GM19395 (cell line): ENCODE results near the gene ELAVL1.
"Not testable (repeated sequence)": the region's sequence is repeated elsewhere in the genome, so short reads cannot be mapped to it uniquely, and the experiment has no call there.

Experiments
- ATAC-seq: cut with Tn5 transposase; IDR thresholded peaks from one replicate; pipeline ENCODE4 v1.9.1; 2021; ENCODE audit warnings: mild to moderate bottlenecking, moderate library complexity; ENCODE audit not compliant: unreplicated experiment

Gene ELAVL1

GRCh38 chr19:7971553-7972520 lies 33.6 kb downstream of the ELAVL1 start:
- ATAC-seq, result no peak

- no peak for ATAC-seq
These were observed 34.6 kb downstream of the ELAVL1 start for GRCh38 chr19:7970716-7971448.

DNA sequence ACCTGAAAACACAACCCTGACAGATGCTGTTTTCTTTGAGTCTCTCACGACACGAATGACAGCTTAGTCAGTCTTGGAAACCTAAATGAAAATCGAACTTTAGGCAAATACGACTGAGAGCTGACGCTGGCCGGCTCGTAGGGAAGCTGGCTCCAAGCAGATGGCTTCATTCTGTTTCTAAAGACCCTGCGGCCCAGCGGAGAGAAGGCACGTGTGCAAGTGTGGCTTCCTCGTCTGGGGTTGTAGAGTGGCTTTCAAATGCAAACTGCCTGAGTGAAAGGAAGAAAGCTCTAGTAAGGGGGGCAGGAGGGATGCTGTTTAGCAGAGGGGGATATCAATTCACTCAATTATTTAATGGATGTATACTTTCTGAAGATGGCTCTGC lies 35.9 kb downstream of the ELAVL1 start:
- no peak for ATAC-seq

- no peak for ATAC-seq
These were observed 36.5 kb downstream of the ELAVL1 start for GRCh38 chr19:7968796-7969554.

DNA sequence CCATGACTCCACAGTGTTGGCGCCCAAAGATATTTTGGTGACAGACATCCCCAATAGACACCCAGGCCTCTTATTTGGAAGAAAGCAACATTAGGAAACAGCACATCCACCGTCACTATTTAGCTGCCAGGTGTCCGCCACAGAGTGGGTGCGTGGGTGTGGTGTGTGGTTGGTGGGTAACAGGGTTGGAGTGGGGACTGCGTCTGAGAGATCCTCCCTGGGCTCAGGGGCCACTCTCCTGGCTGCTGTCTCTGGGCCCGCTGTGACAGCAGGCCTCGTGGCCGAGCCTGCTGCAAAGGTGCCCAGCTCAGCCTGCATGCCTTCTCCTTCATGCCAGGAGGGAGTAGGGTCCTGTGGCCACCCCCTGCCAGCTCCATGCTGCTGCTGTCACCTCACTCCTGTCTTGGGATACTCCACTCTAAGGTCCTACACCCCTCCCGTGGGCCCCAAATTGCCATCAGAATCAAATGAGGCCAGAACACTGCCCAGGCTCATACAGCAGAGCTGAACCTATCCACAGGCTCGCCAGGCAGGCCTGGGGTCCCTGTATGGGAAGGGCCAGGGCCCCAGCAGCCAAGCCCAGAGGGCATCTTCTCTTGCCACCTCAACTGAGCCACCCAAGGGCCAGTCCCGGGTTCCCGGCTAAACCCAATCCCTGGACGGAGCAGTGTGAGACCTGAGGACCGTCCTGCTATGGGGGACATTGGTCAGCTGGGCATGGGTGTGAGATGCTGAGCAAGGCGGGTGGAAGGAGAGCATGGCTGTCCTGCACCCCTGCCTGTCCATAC lies 37.2 kb downstream of the ELAVL1 start:
- ATAC-seq, result no peak

DNA sequence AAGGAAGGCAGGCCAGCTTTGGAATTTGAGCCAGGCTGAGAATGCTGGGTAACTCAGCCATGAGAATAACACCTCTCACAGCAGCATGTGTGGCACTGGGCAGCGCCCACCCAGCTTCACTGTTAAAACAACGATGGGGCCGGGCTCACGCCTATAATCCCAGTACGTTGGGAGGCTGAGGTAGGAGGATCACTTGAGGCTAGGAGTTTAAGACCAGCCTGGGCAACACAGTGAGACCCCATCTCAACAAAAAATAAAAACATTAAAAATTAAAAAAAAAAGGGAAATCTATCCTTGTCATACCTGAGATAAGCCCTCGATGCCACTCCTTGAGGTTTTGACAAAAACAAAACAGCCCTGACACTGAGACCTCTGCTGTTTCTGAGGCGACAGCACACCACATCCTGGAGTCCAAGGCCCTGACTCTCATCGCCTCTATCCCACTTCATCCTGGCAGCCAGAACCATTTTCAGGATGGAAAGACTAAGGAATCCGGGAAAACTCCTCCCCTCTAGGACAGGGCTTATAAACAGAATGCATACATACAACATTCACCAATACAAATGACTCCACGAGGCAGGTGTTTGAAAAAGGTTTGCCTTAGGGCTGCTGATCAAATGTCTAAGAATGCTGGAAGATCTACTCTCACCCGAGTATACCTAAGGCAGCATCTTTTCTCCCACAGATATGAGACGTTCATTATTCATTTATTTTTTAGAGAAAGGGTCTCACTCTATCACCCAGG lies 39.3 kb downstream of the ELAVL1 start:
- no peak for ATAC-seq

DNA sequence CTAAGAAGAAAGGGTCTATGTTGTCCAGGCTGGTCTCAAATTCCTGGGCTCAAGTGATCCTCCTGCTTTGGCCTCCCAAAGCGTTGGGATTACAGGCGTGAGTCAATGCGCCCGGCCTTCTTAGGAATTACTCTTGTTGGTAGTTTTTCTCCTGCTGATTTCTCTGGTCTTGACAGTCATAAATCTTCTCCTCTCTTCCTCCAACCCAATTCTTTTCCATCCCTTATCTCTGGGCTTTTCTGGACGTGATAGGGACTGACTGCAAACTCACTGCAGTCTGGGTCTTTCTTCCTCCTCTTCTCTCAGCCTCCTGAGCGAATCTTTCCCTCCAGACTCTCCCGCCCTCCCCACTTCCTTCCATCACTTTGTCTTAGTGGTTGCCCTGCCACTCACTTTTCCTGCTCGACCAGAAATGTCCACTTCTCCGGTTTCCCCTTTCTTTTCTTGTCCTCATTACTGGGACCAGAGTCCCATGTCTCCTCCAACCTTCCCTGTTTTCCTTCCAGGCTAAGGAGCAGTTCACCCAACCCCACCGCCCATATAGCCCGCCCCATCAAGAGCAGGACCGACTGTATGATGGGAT lies 40.1 kb downstream of the ELAVL1 start:
- no peak for ATAC-seq

DNA sequence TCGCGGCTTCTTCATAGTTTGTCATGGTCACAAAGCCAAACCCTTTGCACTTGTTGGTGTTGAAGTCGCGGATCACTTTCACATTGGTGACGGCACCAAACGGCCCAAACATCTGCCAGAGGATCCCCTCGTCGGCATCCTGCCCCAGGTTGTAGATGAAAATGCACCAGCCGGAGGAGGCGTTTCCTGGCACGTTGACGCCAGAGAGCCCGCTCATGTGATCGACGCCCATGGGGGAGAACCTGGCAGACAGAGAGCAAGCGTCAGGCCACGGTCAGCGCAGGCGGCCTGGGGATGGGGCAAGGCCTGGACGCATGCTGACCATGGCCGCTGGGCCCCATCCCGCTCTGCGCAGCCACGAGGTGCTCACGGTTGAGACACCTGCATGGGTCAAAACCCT lies 41.9 kb downstream of the ELAVL1 start:
- ATAC-seq, result no peak

DNA sequence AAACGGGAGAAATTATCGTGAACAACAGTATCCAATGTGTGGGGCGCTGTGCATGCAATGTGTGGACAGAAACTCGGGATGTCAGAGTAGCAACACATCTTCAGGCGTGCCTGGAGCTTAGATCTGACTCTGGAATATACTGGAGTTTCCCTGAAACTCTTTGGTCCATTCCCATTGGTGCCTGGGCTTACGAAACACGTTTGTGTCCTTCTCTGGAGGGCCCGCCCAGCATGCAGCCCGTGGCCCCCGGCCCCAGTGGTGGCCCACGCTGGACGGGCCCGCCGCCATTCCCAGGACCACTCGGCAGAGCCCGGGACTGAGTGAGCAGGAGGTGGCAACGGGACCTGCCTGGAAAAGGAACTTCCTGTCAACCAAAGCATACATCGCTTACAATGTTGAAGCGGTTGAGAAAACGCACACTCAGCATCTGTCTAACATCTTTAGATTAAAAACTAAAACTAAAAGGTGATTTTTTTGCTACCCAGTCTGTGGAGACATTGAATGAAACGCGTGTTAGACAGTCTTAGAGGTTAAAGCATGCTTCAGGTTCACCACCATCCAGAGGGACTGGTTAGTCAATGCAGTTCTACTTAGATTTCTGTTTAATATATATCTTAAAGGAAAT lies 42.7 kb downstream of the ELAVL1 start:
- no peak for ATAC-seq

- no peak for ATAC-seq
These were observed 43.4 kb downstream of the ELAVL1 start for GRCh38 chr19:7961920-7962626.

DNA sequence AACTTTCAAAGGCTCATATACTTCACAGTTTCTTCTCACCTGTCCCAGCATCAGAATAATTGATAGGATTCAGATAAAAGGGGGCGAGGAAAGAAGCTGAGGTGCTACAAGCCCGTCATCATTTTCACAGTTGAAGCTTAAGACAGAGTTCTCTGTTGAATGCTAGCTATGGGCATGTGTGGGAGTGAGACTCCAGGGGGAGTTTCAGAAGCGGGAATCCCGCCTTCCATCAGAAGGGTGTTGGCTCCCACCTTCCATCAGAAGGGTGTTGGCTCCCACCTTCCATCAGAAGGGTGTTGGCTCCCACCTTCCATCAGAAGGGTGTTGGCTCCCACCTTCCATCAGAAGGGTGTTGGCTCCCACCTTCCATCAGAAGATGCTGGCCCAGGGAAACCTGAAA lies 44.4 kb downstream of the ELAVL1 start:
- ATAC-seq, result not testable (repeated sequence)

DNA sequence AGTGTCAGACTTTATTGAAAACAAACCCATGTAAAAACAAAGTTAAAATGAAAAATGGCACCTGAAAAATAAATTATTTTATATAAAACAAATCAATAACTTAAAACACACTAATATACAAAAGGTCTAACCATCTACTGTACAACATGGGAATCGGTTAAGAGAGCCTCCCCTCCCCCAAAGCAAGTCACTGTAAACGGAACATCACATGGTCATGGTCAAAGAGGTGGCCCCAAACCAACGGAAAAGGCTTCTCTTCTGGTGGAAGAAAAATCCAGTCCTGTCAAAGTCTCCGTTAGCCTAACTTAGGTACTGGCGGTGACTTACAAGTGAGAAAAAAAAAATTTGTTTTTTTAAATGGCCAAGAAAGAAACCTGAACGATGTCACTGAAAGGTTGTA lies 46.2 kb downstream of the ELAVL1 start:
- ATAC-seq, result no peak

GRCh38 chr19:7955696-7956095 lies 49.7 kb downstream of the ELAVL1 start:
- ATAC-seq, result no peak

DNA sequence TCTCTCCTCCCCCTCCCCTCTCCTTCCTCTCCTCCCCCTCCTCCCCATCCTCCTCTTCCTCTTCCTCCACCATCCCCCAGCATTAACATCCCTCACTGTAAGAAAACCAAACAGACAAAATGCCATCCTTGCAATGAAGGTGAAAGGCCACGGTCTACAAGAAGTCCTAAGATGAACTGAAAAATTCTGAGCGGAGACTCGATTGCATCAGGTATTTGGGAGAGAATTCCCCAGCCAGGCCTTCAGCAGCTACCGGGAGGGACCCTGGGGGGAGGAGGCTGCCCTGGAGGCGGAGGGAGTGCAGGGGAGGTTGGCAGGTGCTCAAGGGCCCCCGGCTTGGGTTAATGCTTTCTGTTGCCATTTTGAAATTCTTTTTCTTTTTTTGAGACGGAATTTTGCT lies 51.9 kb downstream of the ELAVL1 start:
- no peak for ATAC-seq

DNA sequence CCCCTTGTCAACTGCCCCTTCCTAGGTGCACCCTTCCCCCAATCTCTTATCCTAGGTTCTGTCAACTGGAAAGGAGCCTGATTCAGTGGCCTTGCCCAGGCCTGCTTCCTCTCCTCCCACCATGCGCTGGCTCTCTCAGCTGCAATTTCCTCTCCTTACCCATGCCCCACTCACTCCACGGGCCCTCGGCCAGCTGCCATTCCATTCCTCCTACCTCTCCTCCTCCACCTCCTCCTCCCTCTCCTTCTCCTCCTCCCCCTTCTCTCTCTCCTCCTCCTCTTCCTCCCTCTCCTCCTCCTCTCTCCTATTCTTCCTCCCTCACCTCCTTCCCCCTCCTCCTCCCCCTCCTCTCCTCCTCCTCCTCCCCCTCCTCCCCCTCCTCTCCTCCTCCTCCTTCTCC lies 52.4 kb downstream of the ELAVL1 start:
- ATAC-seq, result no peak

GRCh38 chr19:7947939-7948338 lies 57.5 kb downstream of the ELAVL1 start:
- ATAC-seq, result no peak

- peak; percentile 39 for ATAC-seq
These were observed 61.2 kb downstream of the ELAVL1 start for GRCh38 chr19:7944177-7944761.
